NCI-H345 treated with DMSO at 0.1 percent for 48 hours (cell line): ENCODE measurements around the gene TSPEAR.
"Not testable (repeated sequence)": the region's sequence is repeated elsewhere in the genome, so short reads cannot be mapped to it uniquely, and the experiment has no call there.

Source experiments
- DNase-seq: peaks from one replicate; lab custom pipeline; 2025; ENCODE audit not compliant: unreplicated experiment; lab: John Stamatoyannopoulos, UW

Gene TSPEAR

GRCh38 chr21:44556879-44557278 lies 154.5 kb downstream of the TSPEAR start:
- DNase-seq = peak; percentile 77

- no peak for DNase-seq
Measured at GRCh38 chr21:44555200-44555875, 156.0 kb downstream of the TSPEAR start.

- DNase-seq = no peak
Measured at GRCh38 chr21:44552681-44553080, 158.7 kb downstream of the TSPEAR start.

GRCh38 chr21:44552136-44552535 lies 159.2 kb downstream of the TSPEAR start:
- DNase-seq = no peak

- DNase-seq = peak; percentile 30
Measured at GRCh38 chr21:44551340-44551961, 159.9 kb downstream of the TSPEAR start, which contains the start of gene KRTAP10-2. Gene KRTAP10-2, minus strand, starts transcription at chr21:44551505. Its CDS starts 47 bp downstream, at chr21:44551458.

GRCh38 chr21:44550807-44551206 lies 160.6 kb downstream of the TSPEAR start:
- DNase-seq = no peak

- not testable (repeated sequence) for DNase-seq
Measured at GRCh38 chr21:44550285-44550684, 161.1 kb downstream of the TSPEAR start.

GRCh38 chr21:44549525-44550211 lies 161.7 kb downstream of the TSPEAR start:
- no peak for DNase-seq

GRCh38 chr21:44548922-44549321 lies 162.4 kb downstream of the TSPEAR start:
- no peak for DNase-seq

GRCh38 chr21:44548381-44548780 lies 163.0 kb downstream of the TSPEAR start:
- no peak for DNase-seq

- no peak for DNase-seq
Measured at GRCh38 chr21:44547656-44548331, 163.6 kb downstream of the TSPEAR start.

GRCh38 chr21:44544566-44544965 lies 166.8 kb downstream of the TSPEAR start:
- no peak for DNase-seq

GRCh38 chr21:44542716-44543115 lies 168.7 kb downstream of the TSPEAR start:
- no peak for DNase-seq

GRCh38 chr21:44540741-44541288 lies 170.6 kb downstream of the TSPEAR start:
- no peak for DNase-seq

- DNase-seq = no peak
Measured at GRCh38 chr21:44539991-44540666, 171.2 kb downstream of the TSPEAR start, which contains the start of gene KRTAP10-1. Gene KRTAP10-1, minus strand, starts transcription at chr21:44540195. Its CDS starts 45 bp downstream, at chr21:44540150.

GRCh38 chr21:44539046-44539445 lies 172.3 kb downstream of the TSPEAR start:
- DNase-seq = no peak

- DNase-seq = no peak
Measured at GRCh38 chr21:44537930-44538911, 173.2 kb downstream of the TSPEAR start.

GRCh38 chr21:44535963-44536362 lies 175.4 kb downstream of the TSPEAR start:
- no peak for DNase-seq

GRCh38 chr21:44534688-44535087 lies 176.7 kb downstream of the TSPEAR start:
- DNase-seq = no peak
